GM21381 (cell line): ENCODE data around the gene OR10Z1.

Experiments used
- ATAC-seq: cut with Tn5 transposase; IDR thresholded peaks from one replicate; pipeline ENCODE4 v1.9.1; 2021; ENCODE audit warnings: mild to moderate bottlenecking, moderate library complexity; ENCODE audit not compliant: unreplicated experiment

Gene OR10Z1, protein sequence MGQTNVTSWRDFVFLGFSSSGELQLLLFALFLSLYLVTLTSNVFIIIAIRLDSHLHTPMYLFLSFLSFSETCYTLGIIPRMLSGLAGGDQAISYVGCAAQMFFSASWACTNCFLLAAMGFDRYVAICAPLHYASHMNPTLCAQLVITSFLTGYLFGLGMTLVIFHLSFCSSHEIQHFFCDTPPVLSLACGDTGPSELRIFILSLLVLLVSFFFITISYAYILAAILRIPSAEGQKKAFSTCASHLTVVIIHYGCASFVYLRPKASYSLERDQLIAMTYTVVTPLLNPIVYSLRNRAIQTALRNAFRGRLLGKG

DNA sequence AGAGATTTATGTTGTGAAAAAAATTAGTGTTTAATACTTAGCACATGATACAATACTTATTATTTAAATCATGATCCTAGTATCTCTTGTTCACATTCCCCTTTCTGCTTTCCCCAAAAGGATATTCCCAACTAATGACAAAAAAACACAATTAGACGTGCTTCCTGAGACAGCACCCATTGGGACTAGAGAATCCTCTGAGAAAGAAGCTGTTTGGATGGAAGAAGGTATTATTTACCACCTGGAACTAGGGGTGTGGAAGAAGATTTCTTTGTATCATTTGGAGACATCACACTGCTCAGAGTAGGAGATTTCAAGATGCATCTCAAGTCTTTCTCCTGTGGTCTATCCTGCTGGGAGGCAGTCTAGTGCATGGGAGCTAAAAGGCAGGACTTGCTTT is at the start of gene OR10Z1:
OR10Z1 (plus strand) TSS at position 301 of the 400 bp plus-strand sequence. CDS start 1,171 bp downstream, outside the sequence.
- ATAC-seq, result no peak

DNA sequence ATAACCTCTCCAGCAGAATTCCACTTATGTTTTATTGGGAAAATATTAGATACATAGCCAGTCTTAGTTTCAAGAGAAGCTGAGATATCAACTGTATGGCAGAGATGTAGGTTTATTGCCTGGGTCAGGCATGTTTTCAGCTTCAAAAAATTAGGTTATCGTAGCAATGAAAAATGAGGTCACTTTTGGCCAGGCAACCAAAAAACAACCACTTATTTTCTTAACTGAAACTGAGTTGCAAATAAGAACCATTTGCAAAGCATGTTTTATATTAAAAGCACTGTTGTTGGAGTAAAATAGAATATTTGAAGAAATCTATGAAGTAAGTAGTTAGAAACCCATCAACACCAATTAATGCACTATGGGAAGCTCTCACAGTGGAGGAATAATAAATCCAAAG is 45.4 kb upstream of the OR10Z1 start:
- ATAC-seq, result no peak

DNA sequence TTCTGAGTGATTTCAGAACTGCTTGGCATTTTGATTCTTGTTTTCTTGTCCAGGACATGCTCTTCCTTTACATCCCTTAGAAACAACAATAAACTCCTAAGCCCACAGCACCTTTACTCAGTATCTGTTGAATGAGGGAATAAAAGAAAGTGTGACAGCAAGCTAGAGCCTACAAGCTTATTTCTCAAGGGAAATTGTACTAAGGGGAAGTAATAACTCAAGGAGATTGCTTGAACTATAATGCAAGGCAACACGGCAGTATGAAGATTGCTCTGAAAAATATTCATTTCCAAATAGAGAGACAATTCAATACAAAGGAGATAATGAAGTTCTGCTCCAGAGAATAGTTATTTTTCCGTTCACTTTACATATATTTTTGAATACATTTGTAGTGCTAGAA is 41.2 kb upstream of the OR10Z1 start:
- ATAC-seq, result no peak

DNA sequence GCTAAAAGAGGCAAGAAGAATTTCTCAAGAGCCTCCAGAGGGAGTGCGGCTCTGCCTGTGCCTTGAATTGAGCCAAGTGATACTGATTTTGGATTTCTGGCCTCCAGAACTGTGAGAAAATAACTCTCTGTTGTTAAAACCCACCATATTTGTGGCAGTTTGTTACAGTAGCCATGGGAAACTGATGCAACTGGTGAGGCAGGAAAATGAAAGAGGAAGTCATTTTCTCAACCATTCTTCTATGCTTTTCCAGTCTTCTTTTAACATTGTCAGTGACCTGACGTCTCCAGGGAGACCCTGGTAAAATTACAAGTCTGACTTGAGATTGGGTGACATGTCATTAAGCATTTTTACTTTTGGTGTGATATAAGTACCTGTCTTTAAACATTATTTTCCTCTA is 40.5 kb upstream of the OR10Z1 start:
- no peak for ATAC-seq

DNA sequence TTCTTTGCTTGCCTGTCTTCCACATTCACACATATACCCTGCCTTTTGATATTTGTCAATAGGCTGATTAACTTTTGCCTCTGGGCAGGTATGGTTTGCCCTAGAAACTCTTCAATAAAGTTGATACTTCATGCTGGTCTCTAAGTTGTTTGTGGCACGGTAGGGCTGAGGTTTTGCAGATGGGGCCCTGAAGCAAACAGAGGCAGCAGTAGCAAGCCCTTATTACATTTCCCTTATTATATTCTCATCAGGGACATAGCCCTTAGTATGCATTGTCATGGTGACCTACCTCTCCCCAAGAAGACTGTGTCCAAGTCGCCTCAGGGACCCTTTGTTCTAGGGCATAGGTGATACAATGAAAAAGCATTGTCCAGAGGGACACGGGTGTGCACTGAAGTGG is 34.6 kb upstream of the OR10Z1 start, which contains the start of gene OR6P1:
OR6P1 (minus strand) TSS at position 101 of the 400 bp plus-strand sequence. CDS start 6,976 bp downstream, outside the sequence.
- ATAC-seq, result no peak

DNA sequence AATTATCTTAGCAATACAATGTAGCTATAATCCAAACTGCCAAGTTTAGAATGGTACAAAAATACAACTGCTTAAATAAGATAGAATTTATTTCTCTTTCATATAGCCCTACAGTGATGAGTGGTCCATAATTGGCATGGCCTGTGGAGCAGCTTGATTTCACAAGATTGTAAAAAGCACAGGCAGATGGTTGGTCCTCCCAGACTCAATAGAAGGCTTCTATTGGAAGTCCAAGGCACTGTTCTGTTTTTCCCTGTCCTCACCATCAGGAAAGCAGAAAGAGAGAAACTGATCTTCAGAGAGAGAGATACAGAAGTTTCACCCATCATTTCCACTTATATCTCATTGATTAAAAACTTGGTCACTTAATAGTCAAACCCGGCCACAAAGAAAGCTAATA is 32.8 kb upstream of the OR10Z1 start:
- no peak for ATAC-seq

DNA sequence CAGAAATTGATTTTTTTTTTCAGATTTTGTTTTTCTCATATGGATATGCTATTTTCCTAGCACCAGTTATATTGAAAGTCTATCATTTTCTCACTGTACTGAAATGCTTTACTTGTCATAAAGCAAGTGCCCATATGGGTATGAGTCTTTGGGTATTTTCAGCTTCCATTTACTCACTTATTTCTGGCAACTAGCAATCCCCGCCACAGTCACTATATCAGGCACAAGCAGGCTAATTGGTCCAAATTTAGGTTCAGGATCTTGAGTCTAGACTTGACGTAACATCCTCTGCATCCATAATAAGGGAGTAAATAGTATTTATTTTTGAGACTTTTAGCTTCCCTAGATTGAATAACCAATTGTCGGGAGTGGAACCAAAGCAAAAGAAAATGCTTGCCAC is 27.5 kb upstream of the OR10Z1 start:
- no peak for ATAC-seq

DNA sequence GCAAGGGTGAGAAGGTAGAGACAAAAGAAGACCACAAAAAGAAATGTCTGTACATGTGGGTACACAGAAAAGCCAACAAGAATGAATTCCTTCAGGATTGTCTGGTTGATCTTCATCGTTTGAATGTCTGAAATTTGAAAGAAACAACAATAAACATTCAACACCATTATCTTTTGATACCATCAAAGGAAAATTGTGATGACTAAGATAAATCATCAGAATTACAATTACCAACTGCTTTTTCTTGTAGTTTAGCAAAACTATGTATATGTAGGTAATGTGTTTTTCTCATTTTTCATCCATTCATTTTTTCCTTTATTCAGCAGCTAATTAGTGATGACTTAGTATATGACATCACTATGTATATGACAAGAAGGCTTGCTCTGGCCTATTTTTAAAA is 25.3 kb upstream of the OR10Z1 start, which contains the start of gene OR10X1:
OR10X1 (minus strand) TSS at position 167 of the 400 bp plus-strand sequence; CDS start at position 167, 0 bp downstream.
- ATAC-seq, result no peak

DNA sequence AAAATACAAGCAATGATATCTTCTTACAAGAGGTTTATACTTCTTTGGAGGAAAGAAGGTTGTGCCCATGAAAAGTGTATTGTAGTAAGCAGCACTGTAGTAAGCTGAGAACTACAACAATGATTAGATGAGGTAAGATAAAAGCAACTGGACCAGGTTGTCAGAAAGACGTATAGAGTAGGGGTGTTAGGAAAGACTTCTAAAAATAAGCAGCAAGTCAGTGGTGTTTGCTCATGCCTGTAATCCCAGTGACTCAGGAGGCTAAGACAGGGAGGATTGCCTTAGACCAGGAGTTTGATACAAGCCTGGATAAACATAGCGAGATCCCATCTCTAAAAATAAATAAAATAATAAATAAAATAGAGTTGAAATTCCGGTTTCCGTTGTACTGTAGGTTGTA is 21.1 kb upstream of the OR10Z1 start:
- ATAC-seq, result no peak

DNA sequence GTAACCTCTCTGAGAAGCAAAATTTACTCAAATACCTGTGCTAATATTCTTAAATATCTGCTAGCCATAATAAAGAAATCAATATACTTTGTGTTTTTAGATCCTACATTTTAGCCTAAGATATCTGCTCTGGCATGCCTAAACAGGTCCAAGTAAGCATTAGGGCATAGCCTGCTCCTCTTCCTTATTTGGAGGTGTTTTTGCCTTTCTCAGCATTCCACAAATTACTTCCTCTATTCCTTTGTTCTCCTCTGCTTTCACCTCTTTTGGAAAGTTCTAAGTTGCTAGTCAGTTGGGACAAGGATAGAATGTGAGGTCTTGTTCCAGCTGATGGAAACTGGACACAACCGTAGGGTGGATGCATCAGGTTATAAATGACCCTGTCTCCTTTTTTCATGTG is 18.1 kb upstream of the OR10Z1 start:
- ATAC-seq, result no peak

DNA sequence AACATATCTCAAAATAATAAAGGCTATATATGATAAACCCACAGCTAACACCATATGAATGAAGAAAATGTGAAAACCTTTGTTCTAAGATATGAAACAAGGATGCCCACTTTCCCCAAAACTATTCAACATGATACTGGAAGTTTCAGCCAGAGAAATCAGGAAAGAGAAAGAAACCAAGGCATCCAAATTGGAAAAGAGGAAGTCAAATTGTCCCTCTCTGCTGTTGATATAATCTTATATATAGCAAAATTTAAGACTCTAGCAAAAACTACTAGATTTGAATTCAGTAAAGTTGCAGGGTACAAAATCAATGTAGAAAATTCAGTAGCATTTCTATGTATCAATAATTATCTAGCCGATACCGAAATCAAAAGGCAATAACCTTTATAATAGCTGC is 4.3 kb upstream of the OR10Z1 start:
- ATAC-seq, result no peak

DNA sequence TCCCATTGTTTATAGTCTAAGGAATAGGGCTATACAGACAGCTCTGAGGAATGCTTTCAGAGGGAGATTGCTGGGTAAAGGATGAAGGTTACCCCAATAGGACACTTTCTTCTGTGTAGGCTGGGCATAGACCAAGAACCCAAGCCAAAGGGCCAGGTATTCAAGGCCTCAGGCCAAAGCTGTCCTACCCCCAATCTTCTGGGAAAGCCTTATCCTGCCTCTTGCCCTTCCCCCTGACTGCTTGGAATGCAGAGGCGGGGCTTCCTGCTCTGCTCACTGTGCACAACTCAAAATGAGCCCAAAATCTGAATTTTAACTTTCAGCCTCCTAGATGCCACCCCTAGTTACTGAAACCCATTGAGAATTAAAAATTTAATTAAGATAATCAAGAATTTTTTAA is 2.2 kb downstream of the OR10Z1 start:
- no peak for ATAC-seq

DNA sequence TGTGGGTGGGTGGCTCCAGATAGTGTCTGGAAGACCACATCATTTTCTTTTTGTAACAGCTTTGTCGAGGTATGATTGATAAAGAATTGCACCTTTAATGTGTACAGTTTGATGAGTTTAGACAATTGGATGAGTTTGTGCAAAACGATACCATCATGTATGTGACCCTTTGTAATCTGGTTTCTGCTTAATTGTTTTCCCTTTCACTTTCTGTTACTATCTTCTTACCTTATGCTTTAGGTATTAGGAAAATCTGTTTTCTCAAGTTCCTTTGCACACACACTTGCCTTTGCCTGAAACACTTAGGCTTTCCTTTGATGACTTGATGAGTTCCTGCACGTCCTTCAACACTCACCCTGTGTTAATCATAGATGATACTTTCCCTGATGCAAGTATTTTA is 6.8 kb downstream of the OR10Z1 start:
- no peak for ATAC-seq

DNA sequence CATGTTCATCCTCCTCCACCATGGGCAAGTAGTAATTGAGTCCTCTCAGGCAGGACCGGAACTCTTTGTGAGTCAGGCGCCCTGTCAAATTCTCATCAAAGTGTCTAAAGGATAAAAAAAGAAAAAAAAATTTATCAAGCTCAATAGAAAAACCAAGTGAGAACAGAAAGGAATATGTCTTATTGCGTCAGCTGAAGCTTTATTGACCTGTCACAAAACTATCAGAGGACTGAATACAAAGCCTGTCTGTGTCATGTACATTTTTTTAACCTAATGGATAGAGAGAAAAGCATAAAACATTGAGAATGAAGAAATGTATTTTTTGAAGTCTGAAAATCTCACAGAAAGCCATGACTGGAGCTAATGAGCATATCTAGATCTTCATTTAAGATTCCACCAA is 8.7 kb downstream of the OR10Z1 start:
- ATAC-seq, result no peak

DNA sequence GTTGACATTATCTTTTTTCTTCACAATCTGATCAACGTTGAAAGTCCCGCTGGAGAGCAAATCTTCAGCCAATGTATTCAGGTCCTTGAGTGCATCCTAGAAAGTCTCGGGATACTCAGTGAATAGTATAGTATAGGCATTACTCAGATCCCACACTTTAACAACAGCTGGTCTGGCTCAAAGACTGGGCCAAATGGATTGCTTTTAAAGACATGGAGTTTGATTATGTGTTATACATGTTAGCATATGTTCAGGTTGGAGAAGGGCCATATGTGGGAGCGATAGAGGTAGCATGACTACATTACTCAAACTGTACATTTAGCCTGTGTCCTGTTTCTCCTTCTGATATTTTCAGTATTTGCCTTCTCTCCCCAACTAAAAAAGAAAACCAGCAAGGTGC is 33.1 kb downstream of the OR10Z1 start:
- ATAC-seq, result no peak

DNA sequence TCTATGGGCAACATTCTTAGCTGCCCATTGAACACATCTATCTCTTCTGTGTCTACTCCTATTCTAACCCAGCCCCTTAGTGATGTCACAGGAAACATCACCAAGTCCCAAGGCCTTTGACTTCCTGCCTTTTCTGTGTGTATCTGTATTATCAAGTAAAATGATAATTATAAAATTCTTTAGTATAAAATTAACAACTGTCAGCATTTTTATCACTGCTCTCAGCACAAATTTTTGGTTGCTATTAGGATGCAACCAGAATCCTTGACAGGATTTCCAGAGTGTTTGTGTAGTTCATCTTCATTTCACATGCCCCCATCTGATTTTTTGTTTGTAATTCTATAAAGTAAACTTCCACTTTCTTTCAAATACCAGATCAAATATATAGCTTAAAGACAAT is 33.8 kb downstream of the OR10Z1 start:
- ATAC-seq, result no peak

DNA sequence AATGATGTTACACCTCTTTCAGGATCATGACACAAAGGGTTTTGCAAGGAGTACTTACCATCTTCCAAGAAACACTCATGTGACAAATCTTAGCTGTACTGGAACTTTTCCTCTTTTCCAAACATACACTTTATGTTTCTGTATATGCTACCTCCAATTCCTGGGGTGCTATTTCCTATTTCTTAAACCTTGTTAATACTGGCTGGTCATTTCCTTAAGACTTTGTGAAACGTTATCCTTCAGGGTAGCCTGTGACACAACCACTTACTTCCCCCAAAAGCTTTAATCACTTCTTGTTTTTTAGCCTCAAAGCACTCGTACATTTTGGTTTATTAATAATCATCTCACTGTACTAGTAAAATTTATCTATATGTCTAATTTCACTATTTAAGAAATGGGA is 39.4 kb downstream of the OR10Z1 start:
- ATAC-seq, result no peak

DNA sequence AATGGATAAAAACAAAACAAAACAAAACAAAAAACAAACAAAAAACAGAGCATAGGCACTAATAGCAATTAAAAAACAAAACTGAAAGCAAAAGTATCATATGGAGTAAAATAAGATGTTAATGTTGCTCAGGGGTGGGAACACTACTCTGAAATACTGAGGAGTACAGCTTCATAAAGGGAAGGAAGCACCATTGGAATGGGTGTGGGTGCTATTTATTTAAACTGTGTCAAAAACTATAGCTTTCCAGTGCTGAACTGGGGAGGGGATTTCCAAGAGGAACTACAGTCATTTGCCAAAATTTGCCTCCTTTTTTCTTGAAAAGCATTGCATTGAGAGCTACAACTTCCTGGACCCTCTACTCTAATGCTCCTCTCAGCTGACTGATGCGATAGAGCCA is 41.4 kb downstream of the OR10Z1 start:
- no peak for ATAC-seq

DNA sequence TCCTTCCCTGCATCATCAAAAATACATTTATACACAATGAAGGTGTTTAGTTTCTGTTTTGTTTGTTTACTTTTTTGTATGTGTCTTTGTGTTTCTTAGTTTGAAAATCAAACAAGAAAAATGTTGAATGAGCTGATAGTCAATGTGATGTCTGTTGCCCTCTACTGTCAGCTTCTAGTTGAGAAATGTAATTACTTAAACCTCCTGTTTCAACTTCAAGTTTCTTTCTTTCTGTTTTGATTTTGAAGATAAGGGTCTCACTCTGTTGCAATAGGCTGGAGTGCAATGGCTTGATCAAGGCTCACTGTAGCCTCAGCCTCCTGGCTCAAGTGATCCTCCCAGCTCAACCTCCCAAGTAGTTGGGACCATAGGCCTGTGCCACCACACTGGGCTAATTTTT is 44.0 kb downstream of the OR10Z1 start:
- ATAC-seq, result no peak

DNA sequence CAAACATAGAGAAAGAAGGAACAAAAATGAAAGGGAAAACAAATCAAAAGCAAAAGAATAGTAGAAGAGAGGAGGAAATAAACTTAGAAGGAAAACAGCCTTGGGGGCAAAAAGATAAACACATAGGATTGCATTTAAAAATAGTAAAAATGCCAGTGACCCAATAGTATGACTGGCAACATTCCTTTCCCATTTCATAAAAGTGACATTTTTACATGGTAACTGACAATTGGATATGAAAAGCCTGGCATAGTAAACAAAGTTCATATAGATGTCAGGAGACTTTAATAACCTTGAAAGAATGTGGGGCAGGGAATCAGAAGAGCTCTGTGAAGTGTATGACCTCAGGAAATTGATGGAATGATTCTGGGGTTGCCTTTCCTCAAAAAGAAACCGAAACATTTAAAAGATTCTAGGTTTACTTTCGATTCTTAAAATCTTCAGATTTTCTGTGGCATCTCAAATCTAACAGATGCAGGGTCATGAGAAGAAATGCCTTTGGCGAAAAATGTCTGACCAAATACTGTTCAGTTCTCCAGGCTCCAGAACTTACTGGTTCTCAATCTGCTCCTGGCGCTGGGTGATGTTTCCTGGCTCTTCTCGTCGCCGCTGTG is 47.8 kb downstream of the OR10Z1 start:
- no peak for ATAC-seq

DNA sequence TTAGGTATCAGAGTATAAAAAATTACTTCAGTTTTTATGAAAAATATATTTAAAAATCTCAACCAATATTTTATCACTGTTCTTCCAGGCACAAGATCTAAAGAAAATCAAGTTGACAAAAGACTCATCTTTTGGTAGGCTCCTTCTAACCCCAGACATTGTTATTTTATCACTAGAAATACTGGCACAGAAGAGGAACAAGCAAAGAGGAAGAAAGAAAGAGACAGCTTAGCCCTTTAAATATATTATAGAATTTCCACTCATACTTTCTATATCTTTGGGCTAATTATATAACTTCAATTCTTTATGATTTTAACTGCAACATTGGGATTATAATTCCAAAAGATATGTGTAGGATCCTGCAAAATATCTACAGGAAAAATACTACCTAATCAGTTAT is 49.0 kb downstream of the OR10Z1 start:
- no peak for ATAC-seq

DNA sequence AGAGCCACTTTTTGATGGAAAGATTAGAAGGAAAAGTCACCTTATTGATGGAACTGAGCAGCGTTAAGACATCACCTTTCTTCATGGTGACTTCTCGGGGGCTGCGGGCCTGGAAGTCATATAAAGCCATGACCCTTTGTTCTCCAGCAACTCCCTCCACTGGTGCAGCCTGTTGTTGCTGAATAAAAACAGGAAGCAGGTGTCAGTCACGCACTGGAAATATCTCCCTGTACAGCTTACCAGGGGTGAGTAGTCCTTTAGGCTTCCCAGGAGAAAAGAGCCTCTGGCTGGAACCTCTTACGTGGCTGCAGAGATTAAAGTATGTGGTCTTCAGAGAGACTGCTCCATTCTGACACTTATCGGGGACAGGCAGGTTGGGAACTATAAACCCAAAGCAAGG is 49.5 kb downstream of the OR10Z1 start:
- ATAC-seq, result no peak
